HG03064 (cell line): Measurements from ENCODE around the gene PKM.
"Not testable (repeated sequence)": the region's sequence is repeated elsewhere in the genome, so short reads cannot be mapped to it uniquely, and the experiment has no call there.

Source experiments
- ATAC-seq: cut with Tn5 transposase; IDR thresholded peaks from one replicate; pipeline ENCODE4 v1.9.1; 2021; ENCODE audit warnings: low read depth; ENCODE audit not compliant: unreplicated experiment

Gene PKM

GRCh38 chr15:72179950-72180581 lies 50.9 kb downstream of the PKM start:
- ATAC-seq = no peak

DNA sequence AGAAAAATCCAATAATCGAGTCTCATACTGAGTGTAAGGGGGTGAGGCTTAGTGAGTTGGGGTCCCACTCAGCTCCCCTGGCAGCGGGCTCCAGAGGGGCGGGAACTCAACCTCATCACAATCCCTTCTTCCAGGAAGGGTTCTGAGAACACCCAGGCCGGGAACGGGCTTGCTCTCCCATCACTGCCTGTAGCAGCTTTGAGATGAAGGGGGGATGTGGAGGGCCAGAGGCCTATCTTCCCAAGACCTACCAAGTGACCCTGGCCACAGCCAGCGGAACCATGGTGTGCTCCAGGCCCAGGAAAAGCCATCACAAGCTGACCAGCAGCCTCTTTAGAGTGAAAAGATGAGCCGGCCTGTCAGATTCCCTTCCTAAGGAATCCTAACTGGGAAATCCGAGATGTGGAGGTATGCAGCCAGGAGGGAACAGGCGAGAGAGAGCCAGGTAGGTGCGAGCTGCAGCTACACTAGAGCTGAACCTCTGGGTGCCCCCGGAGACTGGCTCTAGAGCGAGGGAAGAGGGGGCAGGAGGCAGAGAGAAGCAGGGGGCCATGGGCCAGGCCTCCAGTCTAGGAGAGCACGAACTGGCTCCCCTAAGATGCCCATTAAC lies 51.9 kb downstream of the PKM start:
- ATAC-seq = no peak

- ATAC-seq = no peak
Observed at GRCh38 chr15:72176743-72177142, 54.2 kb downstream of the PKM start.

DNA sequence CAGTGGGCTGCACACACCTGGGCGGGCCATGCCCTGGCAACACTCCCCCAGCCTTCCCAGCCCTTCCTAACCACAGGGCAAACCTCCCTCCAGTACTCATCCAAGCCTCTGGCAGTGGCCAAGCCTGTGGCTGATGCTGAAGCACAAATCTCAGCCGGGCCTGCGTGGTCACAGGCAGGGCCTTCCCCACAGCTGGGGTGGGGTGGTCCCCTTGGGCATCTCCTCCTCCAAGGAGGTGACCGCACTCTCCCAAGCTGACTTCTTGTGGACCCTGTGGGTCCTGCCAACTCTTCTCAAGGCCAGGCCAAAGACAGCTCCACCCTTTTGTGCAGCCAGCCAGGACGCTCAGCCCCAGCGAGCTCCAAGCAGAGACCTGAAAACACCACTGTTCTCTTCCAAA lies 54.8 kb downstream of the PKM start:
- no peak for ATAC-seq

- ATAC-seq = no peak
Observed at GRCh38 chr15:72175186-72176044, 55.6 kb downstream of the PKM start.

- ATAC-seq = no peak
Observed at GRCh38 chr15:72174551-72175165, 56.3 kb downstream of the PKM start.

DNA sequence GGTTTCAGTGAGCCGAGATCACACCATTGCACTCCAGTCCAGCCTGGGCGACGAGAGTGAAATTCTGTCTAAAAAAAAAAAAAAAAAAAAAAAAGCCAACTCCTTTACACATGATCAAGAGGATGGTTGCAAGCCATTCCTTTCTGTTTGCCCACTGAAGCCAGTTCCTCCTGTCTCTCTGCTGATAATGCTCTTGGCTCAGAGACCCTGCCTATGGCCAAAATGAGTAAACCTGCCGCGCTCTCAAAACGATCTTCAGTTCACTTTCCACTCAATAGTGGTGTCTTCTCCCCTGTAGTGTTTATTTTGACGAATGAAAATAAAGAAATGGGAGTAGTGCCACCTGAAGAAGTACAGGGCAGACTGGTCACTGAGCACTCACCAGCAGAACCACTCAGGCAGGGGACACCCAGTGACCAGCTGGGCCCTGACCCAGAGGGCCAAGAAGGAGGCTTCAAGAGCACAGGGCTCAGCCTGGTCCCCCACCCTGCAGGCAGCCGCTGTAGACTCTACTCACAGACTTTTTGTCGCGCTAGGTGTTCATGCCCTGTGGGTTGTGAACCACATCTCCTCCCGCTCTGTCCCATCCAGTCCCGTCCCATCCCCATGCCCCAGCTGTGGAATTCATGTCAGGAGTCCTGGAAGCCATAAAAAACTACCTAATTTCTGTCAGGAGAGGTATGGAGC lies 57.0 kb downstream of the PKM start:
- ATAC-seq = no peak

DNA sequence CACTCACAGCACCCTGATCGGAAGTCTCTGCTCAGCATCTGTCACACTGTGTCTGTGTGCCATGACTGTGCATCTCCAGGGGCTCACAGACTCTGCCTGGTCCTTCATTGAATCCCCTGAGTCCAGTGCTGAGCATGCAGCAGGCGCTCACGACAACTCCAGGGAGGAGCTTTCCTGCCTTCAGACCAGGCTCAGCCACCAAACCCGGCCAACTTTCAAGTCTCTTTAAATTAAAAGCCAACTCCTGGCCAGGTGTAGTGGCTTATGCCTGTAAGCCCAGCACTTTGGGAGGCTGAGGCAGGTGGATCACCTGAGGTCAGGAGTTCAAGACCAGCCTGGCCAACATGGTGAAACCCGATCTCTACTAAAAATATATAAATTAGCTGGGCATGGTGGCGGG lies 57.6 kb downstream of the PKM start:
- no peak for ATAC-seq

DNA sequence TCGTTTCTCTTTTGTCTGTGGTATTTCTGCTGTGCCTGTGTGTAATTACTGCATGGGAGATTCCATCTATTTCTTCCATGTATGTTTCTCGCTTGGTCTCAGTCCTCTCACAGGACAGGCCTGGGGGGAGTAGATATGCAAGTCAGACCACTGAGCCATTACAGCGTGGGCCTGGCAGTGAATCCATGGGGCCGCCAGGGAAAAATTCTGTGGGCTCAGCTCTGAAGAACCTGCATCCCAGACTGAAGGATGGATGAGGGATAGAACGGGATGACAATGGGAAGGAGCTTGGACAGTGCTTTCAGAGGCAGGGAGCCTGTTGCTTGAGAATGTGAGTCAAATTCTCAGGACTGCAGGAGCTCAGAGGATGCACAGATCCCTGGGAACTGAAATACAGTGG lies 58.2 kb downstream of the PKM start:
- ATAC-seq = no peak

DNA sequence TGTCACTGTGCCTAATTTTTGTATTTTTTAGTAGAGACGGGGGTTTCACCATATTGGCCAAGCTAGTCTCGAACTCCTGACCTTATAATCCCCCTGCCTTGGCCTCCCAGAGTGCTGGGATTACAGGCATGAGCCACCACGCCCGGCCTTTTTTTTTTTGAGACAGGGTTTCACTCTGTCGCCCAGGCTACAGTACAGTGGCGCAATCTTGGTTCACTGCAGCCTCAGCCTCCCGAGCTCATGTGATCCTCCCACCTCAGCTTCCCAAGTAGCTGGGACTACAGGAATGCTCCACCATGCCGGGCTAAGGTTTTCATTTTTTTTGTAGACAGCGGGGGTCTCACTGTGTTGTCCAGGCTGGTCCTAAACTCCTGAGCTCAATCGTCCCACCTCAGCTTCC lies 59.0 kb downstream of the PKM start:
- not testable (repeated sequence) for ATAC-seq

- ATAC-seq = no peak
Observed at GRCh38 chr15:72170691-72171090, 60.3 kb downstream of the PKM start.

- no peak for ATAC-seq
Observed at GRCh38 chr15:72169921-72170611, 60.9 kb downstream of the PKM start.

DNA sequence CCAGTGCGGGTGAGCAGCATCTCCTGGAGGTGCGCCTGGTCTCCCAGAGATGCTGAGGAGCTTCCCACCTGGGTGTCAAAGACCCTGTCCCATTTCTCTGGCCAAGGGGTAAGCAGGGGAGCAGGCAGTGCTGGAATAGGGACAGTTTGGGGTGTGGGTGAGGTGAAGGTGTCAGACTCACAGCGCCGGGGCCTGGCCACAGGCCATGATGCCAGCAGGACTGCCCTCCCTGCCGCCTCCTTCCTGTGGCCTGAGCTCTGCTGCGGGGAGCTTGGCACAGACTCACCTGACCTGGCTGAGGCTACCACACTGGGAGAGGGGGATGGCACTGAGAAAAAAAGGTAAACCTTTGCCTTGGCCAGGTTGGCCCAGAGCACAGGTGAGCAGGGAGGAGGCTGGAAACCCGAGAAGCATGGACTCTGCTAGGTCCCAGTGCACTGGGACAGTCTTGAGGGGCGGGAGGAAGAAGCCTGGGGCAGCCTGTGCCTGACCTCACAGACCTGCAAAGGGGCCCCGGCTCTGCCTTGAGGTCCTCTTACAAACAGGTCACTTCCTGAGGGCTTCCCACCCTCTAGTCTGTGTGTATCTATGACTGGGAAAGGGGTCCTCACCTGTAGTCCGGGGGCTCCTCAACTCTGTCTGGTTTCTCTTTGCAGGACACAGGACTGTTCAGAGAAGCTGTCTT lies 61.6 kb downstream of the PKM start:
- ATAC-seq = no peak

- no peak for ATAC-seq
Observed at GRCh38 chr15:72168808-72169190, 62.2 kb downstream of the PKM start.

GRCh38 chr15:72168131-72168807 lies 62.7 kb downstream of the PKM start:
- no peak for ATAC-seq

- ATAC-seq = no peak
Observed at GRCh38 chr15:72167445-72167844, 63.5 kb downstream of the PKM start.

DNA sequence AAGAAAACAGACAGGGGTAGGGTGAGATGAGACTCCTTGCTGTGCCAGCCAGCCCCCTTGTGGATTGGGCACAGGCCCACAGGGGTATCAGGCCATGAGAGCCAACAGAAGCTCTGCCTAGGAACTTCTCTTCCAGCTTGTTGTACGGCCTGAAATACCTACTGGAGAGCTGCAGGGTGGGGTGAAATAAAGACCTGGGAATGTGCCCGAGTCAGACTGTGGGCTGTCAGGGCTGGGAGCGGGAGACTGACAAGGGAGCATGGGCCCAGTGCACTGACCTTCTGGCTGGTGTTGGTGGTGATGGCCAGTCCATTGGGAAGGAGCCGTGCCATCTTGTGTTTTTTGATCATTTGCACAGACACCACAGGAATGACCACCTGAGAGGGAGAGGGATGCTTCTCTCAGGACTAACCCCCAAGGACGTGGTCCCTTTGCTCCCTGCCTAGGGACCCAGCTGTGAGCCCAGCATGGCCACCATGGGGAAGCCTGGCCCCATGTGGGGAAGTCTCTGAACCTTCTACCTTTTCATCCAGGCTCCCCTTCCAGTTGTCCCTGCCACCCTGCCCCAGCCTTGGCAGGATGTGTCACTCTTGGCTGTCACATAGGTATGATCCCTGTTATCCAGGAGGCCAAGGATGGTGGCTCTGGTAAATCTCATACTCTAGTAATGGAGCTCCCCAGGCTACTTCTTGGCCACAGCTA lies 64.1 kb downstream of the PKM start:
- no peak for ATAC-seq

DNA sequence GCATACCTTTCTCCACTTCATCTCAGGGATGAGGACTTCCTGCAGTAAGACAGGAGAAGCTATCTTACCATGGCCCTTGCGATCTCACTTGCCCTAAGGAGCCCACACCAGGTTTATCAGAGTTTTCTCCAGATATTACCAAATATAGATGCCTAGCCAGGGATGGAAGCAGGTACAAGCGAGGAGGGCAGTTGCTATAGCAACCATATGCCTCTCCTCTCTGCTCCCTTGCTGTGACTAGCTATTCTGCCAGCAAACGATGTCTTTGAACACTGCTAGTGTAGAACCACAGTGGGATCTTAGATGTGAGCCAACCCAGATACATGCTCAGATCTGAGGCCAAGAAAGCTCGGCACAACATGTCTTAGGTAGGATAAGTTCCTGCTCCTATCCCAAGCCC lies 67.3 kb downstream of the PKM start:
- ATAC-seq = no peak

GRCh38 chr15:72162569-72162968 lies 68.4 kb downstream of the PKM start:
- ATAC-seq = no peak
